Ovary (tissue), 3 donors: ENCODE results near the gene VIPAS39.

ENCODE experiments used
- CTCF ChIP-seq, 3 donors: fragments of 450-650 bp in 2 of 3; fragments of 200-600 bp in 1 of 3; IDR thresholded peaks; one replicate each; pipeline versions ENCODE4 v1.5.1 to v1.8.0; 2016 to 2022; ENCODE audit warnings: antibody characterized with exemption in 3 of 3, mild to moderate bottlenecking in 1 of 3
- EP300 ChIP-seq: sonication (generic); formaldehyde crosslinking; IDR thresholded peaks from one replicate; pipeline ENCODE4 v1.6.1; 2017; ENCODE audit warnings: antibody characterized with exemption
- donor health status: DM: no; HTN: no; CAD: no.

- TF ChIP-seq CTCF (IDR thresholded peaks at IDR 0.05): no peak
- no peak for TF ChIP-seq EP300
Measured at GRCh38 chr14:77469539-77469938, 12.1 kb upstream of the VIPAS39 start.
